Measurements from ENCODE around the gene ATP6V1G1. TPM values are rescaled to one million over a fixed set of nuclear protein-coding genes. Genes with fewer than 3 reads are reported as not detected.

ATP6V1G1 gene
- total RNA-seq, 2 experiments from 2014 or later: 99.0 to 117 TPM

DNA sequence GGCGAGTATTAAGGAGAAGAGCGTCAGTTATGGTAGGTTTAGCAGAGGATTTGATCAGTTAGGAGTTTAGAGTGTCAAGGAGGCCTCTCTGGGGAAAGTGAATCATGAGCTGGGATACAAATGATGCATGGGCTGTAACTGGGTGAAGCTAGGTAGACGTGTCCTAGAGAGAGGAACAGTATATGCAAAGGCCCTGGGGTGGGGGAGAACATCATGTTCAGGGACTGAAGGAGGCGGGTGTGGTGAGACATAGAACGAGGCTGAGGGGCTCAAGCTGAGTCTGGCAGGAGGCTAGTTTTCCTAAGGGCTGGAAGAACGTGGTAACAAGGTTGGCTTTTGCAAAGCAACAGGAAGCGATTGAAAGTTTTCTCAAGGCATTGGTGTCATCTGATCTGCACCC lies 34.0 kb downstream of the ATP6V1G1 start:
- H3K4me1 ChIP-seq (ENCODE audit: insufficient read depth, low read length, poor library complexity, severe bottlenecking): peaks cover 25% of the 10 kb centered on the region
- TF ChIP-seq EZH2phosphoT487 (IDR thresholded peaks at IDR 0.05; ENCODE audit: borderline replicate concordance, low read depth, low read length): no peak
- TF ChIP-seq, protein P1, sequence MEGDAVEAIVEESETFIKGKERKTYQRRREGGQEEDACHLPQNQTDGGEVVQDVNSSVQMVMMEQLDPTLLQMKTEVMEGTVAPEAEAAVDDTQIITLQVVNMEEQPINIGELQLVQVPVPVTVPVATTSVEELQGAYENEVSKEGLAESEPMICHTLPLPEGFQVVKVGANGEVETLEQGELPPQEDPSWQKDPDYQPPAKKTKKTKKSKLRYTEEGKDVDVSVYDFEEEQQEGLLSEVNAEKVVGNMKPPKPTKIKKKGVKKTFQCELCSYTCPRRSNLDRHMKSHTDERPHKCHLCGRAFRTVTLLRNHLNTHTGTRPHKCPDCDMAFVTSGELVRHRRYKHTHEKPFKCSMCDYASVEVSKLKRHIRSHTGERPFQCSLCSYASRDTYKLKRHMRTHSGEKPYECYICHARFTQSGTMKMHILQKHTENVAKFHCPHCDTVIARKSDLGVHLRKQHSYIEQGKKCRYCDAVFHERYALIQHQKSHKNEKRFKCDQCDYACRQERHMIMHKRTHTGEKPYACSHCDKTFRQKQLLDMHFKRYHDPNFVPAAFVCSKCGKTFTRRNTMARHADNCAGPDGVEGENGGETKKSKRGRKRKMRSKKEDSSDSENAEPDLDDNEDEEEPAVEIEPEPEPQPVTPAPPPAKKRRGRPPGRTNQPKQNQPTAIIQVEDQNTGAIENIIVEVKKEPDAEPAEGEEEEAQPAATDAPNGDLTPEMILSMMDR (conservative IDR thresholded peaks at IDR 0.05; ENCODE audit: low read length): no peak
- peaks cover 86% of the 10 kb centered on the region for H3K36me3 ChIP-seq (ENCODE audit: insufficient read depth, low read length)
- H3K4me2 ChIP-seq (ENCODE audit: low read length): no peak overlapping the region
- H4K20me1 ChIP-seq (ENCODE audit: insufficient read depth, low read length): no peaks in the 10 kb centered on the region
- BruUV-seq (replicated peaks): no TSS peak
- POLR2A ChIA-PET: interaction anchor here (1.1 to 1.4 kb wide), 2 partner anchors 15 to 82 kb away, joined by 3 to 5 read pairs; no protein-coding TSS in a partner anchor
- H3K79me2 ChIP-seq (ENCODE audit: insufficient read depth, low read depth, low read length): peaks cover 46% of the 10 kb centered on the region
- H3K27ac ChIP-seq (ENCODE audit: low read depth, low read length, poor library complexity, severe bottlenecking): no peak overlapping the region
- H3K4me3 ChIP-seq (ENCODE audit: low read depth, low read length, poor library complexity, severe bottlenecking): no peak overlapping the region
- intact Hi-C loops (cut with micrococcal nuclease; ENCODE audit: unreplicated experiment): no loop called here
- H3K9me3 ChIP-seq (ENCODE audit: low read length): 0 out of 2 replicates have a peak, but pooled peaks cover 5% of the 10 kb centered on the region
- DNase-seq (ENCODE audit: low spot score): no peak
- CTCF ChIA-PET (ENCODE audit: unreplicated experiment): interaction anchor here (1.1 kb wide), 1 partner anchor 30 kb away, joined by 3 read pairs; no protein-coding TSS in a partner anchor
- H2AFZ ChIP-seq (ENCODE audit: low read length): no peak overlapping the region
- no peaks in the 10 kb centered on the region for H3K9me2 ChIP-seq (ENCODE audit: insufficient read depth, low read length)

DNA sequence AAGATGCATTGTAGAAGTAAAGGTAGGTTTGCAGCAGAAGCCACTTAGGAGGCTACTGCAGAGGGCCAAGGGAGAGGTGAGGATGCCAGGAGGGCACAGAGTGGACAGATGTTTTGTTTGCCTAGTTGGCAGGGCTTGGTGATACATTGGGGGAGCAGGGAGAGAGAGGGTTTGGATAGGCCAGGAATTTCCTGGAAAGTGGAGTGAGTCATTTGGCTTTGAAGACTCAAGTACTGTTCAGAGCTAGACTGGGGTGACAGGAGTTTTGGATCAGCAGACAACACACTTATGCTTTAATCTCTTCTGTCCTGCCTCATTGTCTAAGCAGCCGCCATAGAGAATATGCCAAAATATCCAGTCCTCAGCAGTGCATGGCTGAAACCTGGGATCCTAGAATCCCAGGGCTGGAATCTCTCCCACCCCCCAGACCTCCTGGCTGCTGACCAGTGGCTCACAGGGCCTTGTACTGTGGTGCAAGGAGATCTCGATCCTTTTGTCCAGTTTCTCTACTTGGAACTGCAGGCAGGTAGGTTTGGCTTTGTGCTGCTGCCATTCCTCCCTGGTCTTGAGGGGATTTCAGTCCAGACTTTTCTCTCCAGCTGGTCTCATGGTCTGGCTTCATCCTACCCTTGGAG lies 34.5 kb downstream of the ATP6V1G1 start:
- BruUV-seq (replicated peaks): TSS peak; percentile 13

More for the DNA sequence above, 34.5 kb downstream of the ATP6V1G1 start:
- CTCF ChIA-PET (ENCODE audit: unreplicated experiment): no interaction called here
- no peak overlapping the region for H3K4me3 ChIP-seq (ENCODE audit: low read depth, low read length, poor library complexity, severe bottlenecking)
- H3K36me3 ChIP-seq (ENCODE audit: insufficient read depth, low read length): peaks cover 90% of the 10 kb centered on the region
- DNase-seq (ENCODE audit: low spot score): no peak
- POLR2A ChIA-PET: interaction anchor here (1.1 kb wide), 1 partner anchor 15 kb away, joined by 5 read pairs; no protein-coding TSS in a partner anchor
- H4K20me1 ChIP-seq (ENCODE audit: insufficient read depth, low read length): no peaks in the 10 kb centered on the region
- H2AFZ ChIP-seq (ENCODE audit: low read length): no peak overlapping the region
- no peak overlapping the region for H3K27ac ChIP-seq (ENCODE audit: low read depth, low read length, poor library complexity, severe bottlenecking)
- intact Hi-C loops (cut with micrococcal nuclease; ENCODE audit: unreplicated experiment): no loop called here
- TF ChIP-seq, protein P1 (conservative IDR thresholded peaks at IDR 0.05; ENCODE audit: low read length): no peak
- no peak for TF ChIP-seq EZH2phosphoT487 (IDR thresholded peaks at IDR 0.05; ENCODE audit: borderline replicate concordance, low read depth, low read length)
- H3K4me2 ChIP-seq (ENCODE audit: low read length): no peak overlapping the region
- peaks cover 42% of the 10 kb centered on the region for H3K79me2 ChIP-seq (ENCODE audit: insufficient read depth, low read depth, low read length)
- peaks cover 20% of the 10 kb centered on the region for H3K4me1 ChIP-seq (ENCODE audit: insufficient read depth, low read length, poor library complexity, severe bottlenecking)
- H3K9me2 ChIP-seq (ENCODE audit: insufficient read depth, low read length): no peaks in the 10 kb centered on the region
- 0 out of 2 replicates have a peak, but pooled peaks cover 5% of the 10 kb centered on the region for H3K9me3 ChIP-seq (ENCODE audit: low read length)

Data from OCI-LY7 (cell line).